ENCODE measurements around the gene OXSR1. TPM values are rescaled to one million over a fixed set of nuclear protein-coding genes. Genes with fewer than 3 reads are reported as not detected.

Gene OXSR1
- total and polyA plus RNA-seq, 2 of the 13 experiments (the other 11 are each of a cell fraction or from before 2014, with no cell fraction given): 27.4 to 32.6 TPM

DNA sequence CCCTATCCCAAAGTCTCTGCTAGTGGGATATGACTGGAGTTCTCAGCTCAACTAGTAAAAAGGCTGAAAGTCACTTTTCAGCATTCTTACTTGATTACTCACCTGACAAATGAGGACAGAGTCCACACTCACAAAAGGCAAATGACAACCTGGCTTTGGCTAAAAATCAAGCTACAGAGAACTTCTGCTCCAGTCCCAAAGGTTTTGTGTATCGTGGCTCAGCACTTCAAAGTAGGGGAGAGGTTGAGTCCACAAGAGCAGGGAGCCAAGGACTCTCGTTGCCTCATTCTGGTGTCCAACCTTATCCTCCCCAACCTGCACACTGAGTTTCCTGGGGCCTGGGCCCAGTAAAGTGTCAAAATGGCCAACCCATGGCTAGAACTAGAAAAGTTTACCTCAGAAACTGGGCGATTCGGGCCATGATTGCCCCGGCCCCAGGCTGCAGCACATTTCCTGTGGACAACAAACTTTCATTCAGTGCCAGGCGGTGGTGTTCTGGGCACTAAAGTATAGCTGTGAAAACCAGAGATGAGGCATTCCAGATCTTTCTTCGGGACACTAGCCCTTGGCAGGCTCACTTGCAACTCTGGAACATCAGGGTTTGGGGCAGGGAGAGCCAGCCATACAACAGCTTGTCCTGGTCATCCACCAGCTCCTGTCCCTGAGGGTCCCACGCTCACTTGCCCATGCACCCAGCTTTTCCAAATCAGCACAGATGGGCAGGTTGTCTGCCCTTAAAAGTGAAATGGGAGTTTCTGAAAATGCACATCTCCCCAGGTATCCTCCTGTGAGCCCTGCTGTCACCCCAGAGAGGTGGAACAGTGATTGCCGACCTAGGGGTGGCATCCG, 31.6 kb upstream of the OXSR1 start (continued):
- TF ChIP-seq, protein P1, sequence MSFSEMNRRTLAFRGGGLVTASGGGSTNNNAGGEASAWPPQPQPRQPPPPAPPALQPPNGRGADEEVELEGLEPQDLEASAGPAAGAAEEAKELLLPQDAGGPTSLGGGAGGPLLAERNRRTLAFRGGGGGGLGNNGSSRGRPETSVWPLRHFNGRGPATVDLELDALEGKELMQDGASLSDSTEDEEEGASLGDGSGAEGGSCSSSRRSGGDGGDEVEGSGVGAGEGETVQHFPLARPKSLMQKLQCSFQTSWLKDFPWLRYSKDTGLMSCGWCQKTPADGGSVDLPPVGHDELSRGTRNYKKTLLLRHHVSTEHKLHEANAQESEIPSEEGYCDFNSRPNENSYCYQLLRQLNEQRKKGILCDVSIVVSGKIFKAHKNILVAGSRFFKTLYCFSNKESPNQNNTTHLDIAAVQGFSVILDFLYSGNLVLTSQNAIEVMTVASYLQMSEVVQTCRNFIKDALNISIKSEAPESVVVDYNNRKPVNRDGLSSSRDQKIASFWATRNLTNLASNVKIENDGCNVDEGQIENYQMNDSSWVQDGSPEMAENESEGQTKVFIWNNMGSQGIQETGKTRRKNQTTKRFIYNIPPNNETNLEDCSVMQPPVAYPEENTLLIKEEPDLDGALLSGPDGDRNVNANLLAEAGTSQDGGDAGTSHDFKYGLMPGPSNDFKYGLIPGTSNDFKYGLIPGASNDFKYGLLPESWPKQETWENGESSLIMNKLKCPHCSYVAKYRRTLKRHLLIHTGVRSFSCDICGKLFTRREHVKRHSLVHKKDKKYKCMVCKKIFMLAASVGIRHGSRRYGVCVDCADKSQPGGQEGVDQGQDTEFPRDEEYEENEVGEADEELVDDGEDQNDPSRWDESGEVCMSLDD (CRISPR knock-in tag; IDR thresholded peaks at IDR 0.05; ENCODE audit: borderline replicate concordance): no peak; the same call in 1 of the 2 replicates
- TF ChIP-seq ZNF180 (CRISPR knock-in tag; IDR thresholded peaks at IDR 0.05; ENCODE audit: borderline replicate concordance, low read depth) (no peak), PREB (CRISPR knock-in tag; IDR thresholded peaks at IDR 0.05) (no peak), KDM6A (CRISPR knock-in tag; IDR thresholded peaks at IDR 0.05; ENCODE audit: low read depth) (peak; percentile 96), STAT5B (CRISPR knock-in tag; IDR thresholded peaks at IDR 0.05) (no peak), NFATC3 (CRISPR knock-in tag; IDR thresholded peaks at IDR 0.05) (no peak), ARNT2 (CRISPR knock-in tag; IDR thresholded peaks at IDR 0.05; ENCODE audit: low read depth) (peak; percentile 76), USF2 (IDR thresholded peaks at IDR 0.05; ENCODE audit: low read depth, low read length) (no peak), USF2 (CRISPR knock-in tag; IDR thresholded peaks at IDR 0.05; ENCODE audit: borderline replicate concordance) (no peak), NFIB (CRISPR knock-in tag; IDR thresholded peaks at IDR 0.05; ENCODE audit: borderline replicate concordance) (no peak), ZNF841 (CRISPR knock-in tag; IDR thresholded peaks at IDR 0.05; ENCODE audit: borderline replicate concordance) (no peak), MBNL3 (CRISPR knock-in tag; conservative IDR thresholded peaks at IDR 0.05) (no peak), LBX2 (CRISPR knock-in tag; IDR thresholded peaks at IDR 0.05; ENCODE audit: borderline replicate concordance) (no peak), SMAD3 (CRISPR knock-in tag; IDR thresholded peaks at IDR 0.05) (0 out of 2 replicates have a peak, but pooled peaks have one; percentile 76), ZNF276 (CRISPR knock-in tag; IDR thresholded peaks at IDR 0.05; ENCODE audit: low read depth) (no peak), NBN (conservative IDR thresholded peaks at IDR 0.05) (no peak), MXD4 (CRISPR knock-in tag; IDR thresholded peaks at IDR 0.05) (peak; percentile 73), ETV5 (CRISPR knock-in tag; IDR thresholded peaks at IDR 0.05; ENCODE audit: borderline replicate concordance) (peak; percentile 48; the same call in 1 of the 2 replicates)
- TF ChIP-seq, protein P2, sequence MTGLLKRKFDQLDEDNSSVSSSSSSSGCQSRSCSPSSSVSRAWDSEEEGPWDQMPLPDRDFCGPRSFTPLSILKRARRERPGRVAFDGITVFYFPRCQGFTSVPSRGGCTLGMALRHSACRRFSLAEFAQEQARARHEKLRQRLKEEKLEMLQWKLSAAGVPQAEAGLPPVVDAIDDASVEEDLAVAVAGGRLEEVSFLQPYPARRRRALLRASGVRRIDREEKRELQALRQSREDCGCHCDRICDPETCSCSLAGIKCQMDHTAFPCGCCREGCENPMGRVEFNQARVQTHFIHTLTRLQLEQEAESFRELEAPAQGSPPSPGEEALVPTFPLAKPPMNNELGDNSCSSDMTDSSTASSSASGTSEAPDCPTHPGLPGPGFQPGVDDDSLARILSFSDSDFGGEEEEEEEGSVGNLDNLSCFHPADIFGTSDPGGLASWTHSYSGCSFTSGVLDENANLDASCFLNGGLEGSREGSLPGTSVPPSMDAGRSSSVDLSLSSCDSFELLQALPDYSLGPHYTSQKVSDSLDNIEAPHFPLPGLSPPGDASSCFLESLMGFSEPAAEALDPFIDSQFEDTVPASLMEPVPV (CRISPR knock-in tag; IDR thresholded peaks at IDR 0.05): 0 out of 2 replicates have a peak, but pooled peaks have one; percentile 67
